Neural crest cell (in vitro differentiated cells): ENCODE measurements around the gene TCF25. TPM values are rescaled to one million over a fixed set of nuclear protein-coding genes. Genes with fewer than 3 reads are reported as not detected.
A peak's percentile ranks its signal among the peaks of the same experiment; 100 is the strongest.

Experiments used
- DNase-seq: peaks from one replicate; pipeline ENCODE4 v3.0.0; 2021; ENCODE audit warnings: low read depth, mixed read lengths, low spot score
- H3K27ac Mint-ChIP-seq: one replicate; pipeline ENCODE4 v1.8.0; 2021; ENCODE audit warnings: mild to moderate bottlenecking, mixed read lengths; ENCODE audit not compliant: unreplicated experiment
- H3K27me3 Mint-ChIP-seq: 2 replicates; pipeline ENCODE4 v1.8.0; 2021; ENCODE audit warnings: low read depth, mild to moderate bottlenecking, mixed read lengths
- H3K36me3 Mint-ChIP-seq: 2 replicates; pipeline ENCODE4 v1.8.0; 2021; ENCODE audit warnings: low read depth, mild to moderate bottlenecking, mixed read lengths
- H3K4me1 Mint-ChIP-seq: 2 replicates; pipeline ENCODE4 v1.8.0; 2021; ENCODE audit warnings: mixed read lengths
- H3K4me3 Mint-ChIP-seq: one replicate; pipeline ENCODE4 v1.8.0; 2021; ENCODE audit warnings: mild to moderate bottlenecking, mixed read lengths
- H3K9me3 Mint-ChIP-seq: 2 replicates; pipeline ENCODE4 v1.8.0; 2021; ENCODE audit warnings: mixed read lengths
- total RNA-seq: library from RNA; stranded (reverse); gene quantifications from 2 replicates; pipeline ENCODE4 v1.2.1, GENCODE V29; 2021
- TF ChIP-seq, protein P1 (sequence below): fragments of 200-600 bp; sonication (generic); conservative IDR thresholded peaks from 2 replicates; pipeline ENCODE4 v1.5.0; 2021; ENCODE audit warnings: antibody characterized with exemption, mild to moderate bottlenecking

The TCF25 gene
- total RNA-seq, 1 donor from 2014 or later: 209 TPM

DNA sequence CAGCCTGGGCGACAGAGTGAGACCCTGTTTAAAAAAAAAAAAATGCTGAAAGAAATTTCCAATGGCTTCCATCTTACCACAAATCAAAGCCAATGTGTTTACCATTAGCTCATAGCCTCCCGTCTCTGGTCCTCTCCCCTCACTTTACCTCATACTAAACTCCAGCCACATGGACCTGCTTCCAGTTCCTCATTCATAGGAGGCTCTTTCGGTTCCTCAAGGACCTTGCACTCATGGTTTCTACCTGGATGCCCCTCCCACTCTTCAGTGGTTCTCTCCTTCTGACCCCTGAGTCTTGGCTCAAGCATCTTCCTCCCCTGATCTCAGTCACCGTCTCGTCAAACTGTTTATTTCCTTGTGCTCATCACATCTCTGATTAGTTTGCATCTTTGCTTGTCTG is 71.4 kb downstream of the TCF25 start:
- no peak for DNase-seq
- Mint-ChIP-seq H3K36me3 (peaks cover 4% of the 10 kb centered on the region), H3K27me3 (peaks cover 18% of the 10 kb centered on the region), H3K4me3 (no peak overlapping the region), H3K9me3 (no peaks in the 10 kb centered on the region), H3K4me1 (peaks cover 7% of the 10 kb centered on the region), H3K27ac (no peak overlapping the region)
- TF ChIP-seq, protein P1, sequence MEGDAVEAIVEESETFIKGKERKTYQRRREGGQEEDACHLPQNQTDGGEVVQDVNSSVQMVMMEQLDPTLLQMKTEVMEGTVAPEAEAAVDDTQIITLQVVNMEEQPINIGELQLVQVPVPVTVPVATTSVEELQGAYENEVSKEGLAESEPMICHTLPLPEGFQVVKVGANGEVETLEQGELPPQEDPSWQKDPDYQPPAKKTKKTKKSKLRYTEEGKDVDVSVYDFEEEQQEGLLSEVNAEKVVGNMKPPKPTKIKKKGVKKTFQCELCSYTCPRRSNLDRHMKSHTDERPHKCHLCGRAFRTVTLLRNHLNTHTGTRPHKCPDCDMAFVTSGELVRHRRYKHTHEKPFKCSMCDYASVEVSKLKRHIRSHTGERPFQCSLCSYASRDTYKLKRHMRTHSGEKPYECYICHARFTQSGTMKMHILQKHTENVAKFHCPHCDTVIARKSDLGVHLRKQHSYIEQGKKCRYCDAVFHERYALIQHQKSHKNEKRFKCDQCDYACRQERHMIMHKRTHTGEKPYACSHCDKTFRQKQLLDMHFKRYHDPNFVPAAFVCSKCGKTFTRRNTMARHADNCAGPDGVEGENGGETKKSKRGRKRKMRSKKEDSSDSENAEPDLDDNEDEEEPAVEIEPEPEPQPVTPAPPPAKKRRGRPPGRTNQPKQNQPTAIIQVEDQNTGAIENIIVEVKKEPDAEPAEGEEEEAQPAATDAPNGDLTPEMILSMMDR: no peak

DNA sequence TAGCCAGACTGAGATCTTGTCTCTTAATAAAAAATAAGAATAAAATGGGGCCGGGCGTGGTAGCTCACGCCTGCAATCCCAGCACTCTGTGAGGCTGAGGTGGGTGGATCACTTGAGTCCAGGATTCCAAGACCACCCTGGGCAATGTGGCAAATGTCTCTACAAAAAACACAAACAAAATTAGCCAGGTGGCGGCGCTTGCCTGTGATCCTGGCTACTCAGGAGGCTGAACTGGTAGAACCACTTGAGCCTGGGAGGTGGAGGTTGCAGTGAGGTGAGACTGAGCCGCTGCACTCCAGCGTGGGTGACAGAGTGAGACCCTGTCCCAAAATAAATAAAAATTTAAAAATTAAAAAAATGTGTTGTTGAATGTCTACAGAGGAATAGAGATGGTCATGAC is 72.3 kb downstream of the TCF25 start:
- peak overlapping the region; percentile 54 for H3K4me3 Mint-ChIP-seq
- H3K27ac Mint-ChIP-seq: no peak overlapping the region
- peaks cover 4% of the 10 kb centered on the region for H3K36me3 Mint-ChIP-seq
- H3K4me1 Mint-ChIP-seq: peaks cover 10% of the 10 kb centered on the region
- no peak for DNase-seq
- peaks cover 18% of the 10 kb centered on the region for H3K27me3 Mint-ChIP-seq
- TF ChIP-seq, protein P1: no peak
- H3K9me3 Mint-ChIP-seq: no peaks in the 10 kb centered on the region

- Mint-ChIP-seq H3K4me3 (peak overlapping the region; percentile 27), H3K27me3 (peaks cover 18% of the 10 kb centered on the region), H3K36me3 (peaks cover 4% of the 10 kb centered on the region), H3K4me1 (peaks cover 10% of the 10 kb centered on the region), H3K27ac (no peak overlapping the region), H3K9me3 (no peaks in the 10 kb centered on the region)
- TF ChIP-seq, protein P1: no peak
- no peak for DNase-seq
Observed at GRCh38 chr16:89946515-89946914, 73.1 kb downstream of the TCF25 start.

DNA sequence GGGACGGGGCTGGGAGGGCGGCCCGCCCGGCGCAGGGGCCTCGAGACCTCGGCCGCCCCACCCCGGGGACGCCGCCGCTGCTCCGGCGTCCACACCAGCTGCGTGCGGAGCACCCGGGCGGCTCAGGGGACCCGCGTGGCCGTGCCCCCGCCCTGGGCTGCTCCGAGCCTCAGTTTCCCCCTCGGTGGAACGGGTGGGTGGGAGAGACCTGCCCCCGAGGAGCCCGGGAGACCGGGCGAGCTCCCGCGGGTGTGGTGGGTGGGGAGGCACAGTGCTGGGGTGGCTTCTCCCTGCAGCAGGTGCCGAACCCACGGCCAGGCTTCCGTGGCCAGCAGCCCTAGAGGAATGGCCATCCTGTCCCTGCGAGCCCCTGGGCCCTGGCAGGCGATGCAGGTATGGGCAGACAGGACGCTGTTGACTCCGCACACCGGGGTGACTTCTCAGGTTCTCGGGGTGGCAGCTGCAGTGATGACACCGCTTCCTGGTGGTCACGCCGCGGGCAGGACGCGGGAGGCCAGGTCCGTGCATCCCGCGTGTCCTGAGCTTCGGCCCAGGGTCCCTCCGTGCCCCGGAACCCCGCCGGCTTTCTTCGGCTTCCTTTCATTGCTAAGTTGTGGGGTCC is 75.8 kb downstream of the TCF25 start:
- H3K4me3 Mint-ChIP-seq: peak overlapping the region; percentile 87
- TF ChIP-seq, protein P1: no peak
- peaks cover 18% of the 10 kb centered on the region for H3K27me3 Mint-ChIP-seq
- DNase-seq: no peak
- H3K27ac Mint-ChIP-seq: no peak overlapping the region
- peaks cover 10% of the 10 kb centered on the region for H3K4me1 Mint-ChIP-seq
- no peaks in the 10 kb centered on the region for H3K36me3 Mint-ChIP-seq
- H3K9me3 Mint-ChIP-seq: no peaks in the 10 kb centered on the region

- Mint-ChIP-seq H3K4me3 (peak overlapping the region; percentile 87), H3K4me1 (peaks cover 10% of the 10 kb centered on the region), H3K36me3 (no peaks in the 10 kb centered on the region), H3K9me3 (no peaks in the 10 kb centered on the region), H3K27me3 (peaks cover 18% of the 10 kb centered on the region), H3K27ac (no peak overlapping the region)
- TF ChIP-seq, protein P1: no peak
- DNase-seq: no peak
Observed at GRCh38 chr16:89949756-89950155, 76.4 kb downstream of the TCF25 start.
